Measurements from ENCODE around the gene EAF2.

Gene EAF2

DNA sequence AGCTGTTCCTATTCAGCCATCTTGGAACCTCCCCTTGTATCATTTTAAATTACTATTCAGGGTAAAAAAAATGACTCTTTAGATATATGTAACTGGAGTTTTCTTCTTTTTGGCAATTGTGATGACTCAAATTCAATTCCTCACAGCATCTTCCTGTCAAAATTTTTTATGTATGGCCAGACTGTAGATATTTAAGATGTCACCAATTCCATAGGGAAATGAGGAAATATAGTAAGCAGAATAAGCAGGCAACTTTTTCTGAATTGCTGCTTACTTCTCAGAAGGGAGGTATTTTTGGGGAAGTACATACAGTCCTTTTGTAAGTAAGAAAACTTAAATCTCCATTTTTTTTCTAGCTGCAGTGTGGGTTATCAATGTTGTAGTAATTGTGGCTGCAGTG lies 28.8 kb downstream of the EAF2 start:
- DNase-seq: no peak

GRCh38 chr3:121869736-121870135 lies 34.7 kb downstream of the EAF2 start:
- no peak for DNase-seq

- DNase-seq: no peak
Observed at GRCh38 chr3:121870717-121871116, 35.7 kb downstream of the EAF2 start.

GRCh38 chr3:121871430-121871829 lies 36.4 kb downstream of the EAF2 start:
- no peak for DNase-seq

- DNase-seq: no peak
Observed at GRCh38 chr3:121878411-121878810, 43.4 kb downstream of the EAF2 start.

DNA sequence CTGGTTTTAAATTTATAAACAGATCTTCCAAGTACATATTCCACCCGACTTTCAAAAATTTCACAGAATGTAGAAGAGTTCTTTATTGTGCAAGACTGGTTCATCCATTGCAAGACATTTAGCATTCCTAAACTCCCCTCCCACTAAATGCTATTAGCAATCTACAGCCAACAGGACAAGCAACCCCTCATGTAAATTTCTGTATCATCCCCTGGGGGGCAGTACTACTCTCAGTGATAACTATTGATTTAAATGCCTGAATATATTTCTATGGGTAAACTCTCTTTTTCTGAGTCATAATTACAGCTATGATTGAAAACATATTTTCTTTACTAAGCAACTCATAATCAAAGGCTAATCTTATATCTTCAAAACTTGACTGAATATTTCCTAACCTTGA lies 48.5 kb downstream of the EAF2 start:
- no peak for DNase-seq

DNA sequence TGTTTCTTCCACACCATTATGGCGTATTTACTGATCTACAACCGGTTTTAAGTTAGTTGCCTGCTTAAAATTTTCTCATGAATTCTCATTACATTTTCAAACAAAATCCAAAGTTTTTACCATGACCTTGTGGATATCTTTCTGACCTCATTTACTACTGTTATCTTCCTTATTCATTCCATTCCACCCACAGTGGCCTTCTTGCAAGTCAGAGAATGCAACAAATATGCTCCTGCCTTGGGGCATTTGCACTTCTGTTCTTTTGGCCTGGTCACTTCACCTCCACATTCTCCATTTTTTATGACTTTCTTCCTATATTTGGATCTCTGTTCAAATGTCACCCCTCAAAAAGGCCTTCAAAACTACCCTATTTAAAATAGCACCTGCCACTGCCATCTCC lies 50.4 kb downstream of the EAF2 start:
- no peak for DNase-seq

- no peak for DNase-seq
Observed at GRCh38 chr3:121894301-121894990, 59.4 kb downstream of the EAF2 start, which contains the start of gene SLC15A2. TSS of gene SLC15A2 (plus strand) at chr3:121894401. CDS start at chr3:121894477, 76 bp downstream.

GRCh38 chr3:121895121-121895520 lies 60.1 kb downstream of the EAF2 start:
- DNase-seq: no peak

DNA sequence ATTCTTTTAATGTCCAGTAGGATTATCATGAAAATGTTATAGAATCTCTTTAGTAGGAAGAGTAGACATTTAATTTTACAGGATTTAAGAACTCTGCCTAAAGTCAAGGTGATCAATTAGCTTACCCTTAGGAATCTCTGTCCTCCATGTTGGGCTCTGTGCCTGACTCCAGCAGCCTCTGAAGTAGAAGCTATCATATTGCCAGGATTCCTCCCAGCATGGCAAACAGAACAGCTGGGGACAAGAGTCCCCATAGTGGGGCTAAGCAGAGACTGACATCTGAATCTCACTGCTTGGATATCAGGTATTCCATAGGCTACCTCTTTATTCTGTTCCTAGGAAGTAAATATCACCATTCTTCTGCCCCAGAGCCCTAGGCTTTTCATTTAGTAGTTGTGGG lies 60.7 kb downstream of the EAF2 start:
- DNase-seq: no peak

- no peak for DNase-seq
Observed at GRCh38 chr3:121896823-121897222, 61.8 kb downstream of the EAF2 start.

GRCh38 chr3:121897296-121897695 lies 62.3 kb downstream of the EAF2 start:
- no peak for DNase-seq

GRCh38 chr3:121913305-121913990 lies 78.4 kb downstream of the EAF2 start:
- DNase-seq: no peak

GRCh38 chr3:121914081-121914998 lies 79.3 kb downstream of the EAF2 start:
- no peak for DNase-seq

GRCh38 chr3:121916189-121916588 lies 81.2 kb downstream of the EAF2 start:
- no peak for DNase-seq

DNA sequence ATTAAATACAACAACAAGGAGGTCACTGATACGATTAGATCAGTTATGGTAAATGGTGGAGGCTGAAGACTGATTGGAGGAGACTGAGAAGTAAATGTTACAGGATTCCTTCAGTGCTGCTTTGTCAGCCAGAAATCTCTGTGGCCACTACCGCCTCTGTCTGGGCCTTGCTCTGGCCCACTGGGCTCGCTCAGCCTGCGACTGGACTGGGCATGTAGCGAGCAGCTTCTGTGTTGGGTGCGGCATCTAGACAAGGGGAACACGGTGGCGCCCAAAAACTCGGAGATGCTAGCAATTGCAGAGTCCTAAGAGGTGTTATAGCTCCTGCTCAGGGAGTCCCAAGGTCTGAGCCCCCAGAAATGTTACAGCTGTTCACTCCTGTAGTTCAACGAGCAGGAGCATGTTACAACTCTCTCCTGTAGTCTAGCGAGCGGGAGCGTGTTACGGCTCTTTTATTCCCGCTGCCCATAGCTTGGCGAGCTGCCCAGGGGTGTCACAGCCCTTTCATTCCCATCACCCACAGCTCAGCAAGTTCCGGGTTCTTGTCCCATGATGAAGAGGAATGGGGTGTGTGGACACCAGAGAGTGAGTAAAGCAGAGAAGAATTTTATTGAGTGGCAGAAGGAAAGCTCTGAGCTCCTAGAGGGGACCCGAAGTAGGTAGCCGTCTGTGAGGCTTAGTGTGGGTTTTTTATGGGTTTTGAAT lies 83.9 kb downstream of the EAF2 start:
- no peak for DNase-seq

- no peak for DNase-seq
Observed at GRCh38 chr3:121924734-121925133, 89.7 kb downstream of the EAF2 start.

- no peak for DNase-seq
Observed at GRCh38 chr3:121926380-121926779, 91.4 kb downstream of the EAF2 start.

Measured in NCI-H510A (cell line).